Stimulated activated CD4-positive, alpha-beta T cell treated with anti-CD3 and anti-CD28 coated beads, Interleukin-1b, Interleukin-23, amount 100 ng/mL, for 1 hour (primary cell): Measurements from ENCODE around the gene ASCC1.

Experiments
- DNase-seq, 2 donors: peaks; one replicate each; pipeline ENCODE4 v3.0.0-alpha.2; 2020; ENCODE audit warnings: low read depth in 2 of 2

Gene ASCC1

GRCh38 chr10:72048450-72049124 lies 167.5 kb downstream of the ASCC1 start:
- peak; percentile 80 to 87 for DNase-seq
